Measurements from ENCODE around the gene TSEN2.
A peak's percentile ranks its signal among the peaks of the same experiment; 100 is the strongest.
"Not testable (repeated sequence)": the region's sequence is repeated elsewhere in the genome, so short reads cannot be mapped to it uniquely, and the experiment has no call there.

Gene TSEN2

DNA sequence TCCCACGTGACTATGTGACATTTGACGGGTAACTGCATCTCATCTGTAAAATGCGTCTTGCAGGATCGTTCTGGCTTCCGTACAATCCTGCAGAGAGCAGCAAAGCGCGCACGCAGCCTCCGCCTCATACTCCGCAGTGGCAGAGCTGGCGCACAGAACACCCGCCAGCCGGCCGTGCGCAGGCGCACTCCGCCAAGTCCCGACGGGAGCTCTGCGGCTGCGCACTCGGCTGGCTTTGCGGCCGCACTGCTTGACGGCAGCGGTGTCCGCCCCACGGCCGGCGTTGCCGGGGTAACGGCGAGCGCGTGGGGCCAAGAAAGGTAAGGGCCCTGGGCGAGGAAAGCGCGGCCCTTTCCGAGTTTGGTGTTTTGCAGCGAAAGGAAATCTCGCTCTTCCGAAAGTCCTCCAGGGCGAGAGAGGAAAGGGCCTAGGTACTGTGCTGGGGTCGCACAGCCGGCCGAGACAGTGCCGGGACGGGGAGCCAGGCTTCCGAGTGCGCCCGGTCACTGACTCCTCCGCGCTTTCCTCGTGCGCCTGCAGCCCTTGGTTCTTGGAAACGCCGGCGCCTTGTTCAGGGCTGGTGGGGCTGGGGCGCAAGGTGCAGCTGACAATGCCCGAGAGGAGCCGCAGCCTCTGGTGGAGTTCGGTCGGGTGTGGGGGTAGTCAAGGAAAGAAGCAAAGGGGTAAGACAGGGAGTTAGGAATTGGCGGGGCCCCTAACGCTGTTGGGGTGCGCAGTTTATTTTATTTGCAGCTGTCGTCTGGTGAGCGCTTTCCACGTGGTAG is at the start of gene TSEN2:
TSS of gene TSEN2 (plus strand) at position 283 of the 785 bp plus-strand sequence. CDS start 5,321 bp downstream, outside the sequence.
- DNase-seq: peak; percentile 78

DNA sequence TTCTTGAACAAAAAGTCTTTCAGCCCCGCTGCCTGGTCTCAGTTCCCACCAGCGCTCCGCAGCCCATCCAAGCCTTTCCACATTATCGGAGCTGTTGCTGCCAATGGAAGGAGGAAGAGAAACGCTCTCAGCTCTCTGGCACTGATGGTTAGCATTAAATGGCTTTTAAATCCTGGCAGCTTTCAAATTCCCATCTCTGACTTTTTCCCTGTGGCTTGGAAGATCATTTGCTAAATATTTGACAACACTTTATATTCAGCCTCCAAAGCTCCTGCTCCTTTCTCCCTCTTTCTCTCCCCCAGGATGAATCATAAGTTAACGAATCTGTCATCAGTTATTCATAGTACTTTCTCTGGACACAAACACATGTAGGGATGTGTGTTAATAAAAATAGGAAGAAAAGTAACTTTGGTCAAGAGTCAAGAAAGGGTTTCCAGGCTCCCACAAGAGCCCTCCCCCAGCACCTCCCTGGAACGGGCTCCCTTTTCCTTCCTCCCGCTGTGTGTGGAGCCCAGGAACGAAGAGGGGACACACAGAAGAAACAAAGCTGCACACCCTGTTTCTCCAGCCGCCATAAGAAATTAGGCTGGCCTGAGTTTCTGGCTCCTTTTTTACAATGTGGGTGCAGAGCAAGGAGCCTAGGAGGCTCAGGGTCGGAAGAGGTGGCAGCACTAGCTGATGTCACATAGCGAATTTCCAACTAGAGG is 47.6 kb upstream of the TSEN2 start:
- DNase-seq: no peak

DNA sequence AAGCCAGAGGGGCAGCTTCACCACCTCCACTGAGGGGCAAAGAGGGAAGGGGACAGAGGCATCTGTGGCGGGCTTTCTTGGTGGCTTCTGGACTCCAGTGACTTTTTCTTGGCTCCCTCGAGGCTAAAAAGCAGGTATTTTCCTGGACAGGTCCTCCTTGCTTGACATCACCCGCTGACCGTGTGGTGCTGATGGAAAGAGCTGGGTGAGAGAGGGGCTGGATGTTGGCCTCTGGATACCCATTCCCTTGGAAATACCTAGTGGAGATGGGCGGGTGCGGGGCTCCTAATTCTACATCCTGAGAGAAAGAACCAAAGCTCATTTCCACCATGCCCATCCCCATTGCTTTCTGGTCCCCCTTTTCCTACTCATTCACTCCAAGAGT is 47.1 kb upstream of the TSEN2 start:
- DNase-seq: no peak

DNA sequence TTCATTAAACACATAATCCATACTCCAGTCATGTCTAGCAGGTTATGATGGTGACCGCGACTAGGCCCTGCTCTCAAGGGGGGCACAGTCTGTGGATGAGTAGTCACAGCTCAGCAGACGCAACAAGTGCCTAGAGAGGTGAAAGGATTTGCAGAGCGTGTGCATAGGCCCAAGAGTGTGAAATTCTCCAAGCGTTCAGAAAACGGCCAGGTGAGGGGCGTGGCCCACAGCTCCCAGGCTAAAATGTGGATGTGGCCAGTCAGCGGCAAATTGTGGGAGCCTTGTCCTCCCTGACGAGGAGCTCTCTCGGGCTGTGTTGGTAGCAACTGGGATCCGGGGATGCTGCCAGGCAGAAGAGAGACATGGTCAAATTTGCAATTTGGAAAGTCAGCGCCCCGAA is 46.4 kb upstream of the TSEN2 start:
- DNase-seq: no peak

DNA sequence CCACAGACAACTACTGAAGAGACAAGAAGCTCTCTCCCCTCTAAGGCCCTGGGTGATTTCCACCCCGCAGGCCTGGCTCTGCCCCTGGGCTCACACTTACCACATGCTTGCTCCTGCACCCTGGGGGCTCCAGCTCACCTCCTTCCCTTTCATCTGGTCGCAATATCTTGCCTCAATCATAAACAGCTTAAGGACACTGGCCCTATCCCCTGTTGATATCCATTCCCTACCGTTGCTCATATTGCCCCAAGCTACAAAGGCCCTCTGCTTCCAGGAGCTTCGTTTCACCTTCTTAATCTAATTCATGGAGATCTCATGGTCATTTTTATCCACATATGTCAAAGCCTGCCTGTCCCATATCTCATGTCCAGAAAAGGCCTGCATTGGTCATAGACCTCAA is 46.0 kb upstream of the TSEN2 start:
- DNase-seq: no peak

DNA sequence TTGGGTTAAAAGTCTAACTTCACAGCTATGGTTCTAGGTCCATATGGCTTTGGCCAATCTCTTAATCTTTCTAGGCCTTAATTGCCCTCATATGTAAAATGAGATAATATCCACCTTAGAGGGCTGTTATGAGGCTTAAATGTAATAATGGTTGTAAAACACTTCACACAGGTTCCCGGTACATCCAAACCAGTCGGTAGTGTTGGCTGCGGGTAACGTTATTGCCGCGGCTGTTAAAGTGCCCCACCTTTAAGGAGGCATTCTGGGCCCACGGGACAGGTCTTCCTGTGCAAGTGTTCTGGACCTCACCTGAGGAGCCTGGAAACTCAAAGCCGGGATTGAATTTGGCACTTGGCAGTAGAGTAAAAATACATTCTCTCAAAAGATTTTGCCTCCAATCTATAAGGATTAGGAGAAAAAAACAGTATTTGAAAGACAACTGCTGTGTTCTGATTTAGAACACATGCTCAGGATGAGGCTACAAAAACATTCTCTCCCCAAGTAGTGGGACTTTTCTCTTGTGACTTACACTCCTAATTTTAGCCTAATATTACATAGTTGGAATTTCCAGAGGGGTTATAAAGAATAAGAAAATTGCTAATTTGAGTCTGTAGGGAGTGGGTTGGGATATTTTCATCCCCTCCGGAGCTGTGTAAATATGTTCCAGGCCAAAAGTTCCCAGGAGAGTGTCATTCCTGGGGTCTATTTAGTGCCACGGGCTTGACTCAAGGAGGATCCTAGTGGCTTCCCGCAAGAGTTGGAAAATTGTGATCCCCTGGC is 44.9 kb upstream of the TSEN2 start:
- no peak for DNase-seq

DNA sequence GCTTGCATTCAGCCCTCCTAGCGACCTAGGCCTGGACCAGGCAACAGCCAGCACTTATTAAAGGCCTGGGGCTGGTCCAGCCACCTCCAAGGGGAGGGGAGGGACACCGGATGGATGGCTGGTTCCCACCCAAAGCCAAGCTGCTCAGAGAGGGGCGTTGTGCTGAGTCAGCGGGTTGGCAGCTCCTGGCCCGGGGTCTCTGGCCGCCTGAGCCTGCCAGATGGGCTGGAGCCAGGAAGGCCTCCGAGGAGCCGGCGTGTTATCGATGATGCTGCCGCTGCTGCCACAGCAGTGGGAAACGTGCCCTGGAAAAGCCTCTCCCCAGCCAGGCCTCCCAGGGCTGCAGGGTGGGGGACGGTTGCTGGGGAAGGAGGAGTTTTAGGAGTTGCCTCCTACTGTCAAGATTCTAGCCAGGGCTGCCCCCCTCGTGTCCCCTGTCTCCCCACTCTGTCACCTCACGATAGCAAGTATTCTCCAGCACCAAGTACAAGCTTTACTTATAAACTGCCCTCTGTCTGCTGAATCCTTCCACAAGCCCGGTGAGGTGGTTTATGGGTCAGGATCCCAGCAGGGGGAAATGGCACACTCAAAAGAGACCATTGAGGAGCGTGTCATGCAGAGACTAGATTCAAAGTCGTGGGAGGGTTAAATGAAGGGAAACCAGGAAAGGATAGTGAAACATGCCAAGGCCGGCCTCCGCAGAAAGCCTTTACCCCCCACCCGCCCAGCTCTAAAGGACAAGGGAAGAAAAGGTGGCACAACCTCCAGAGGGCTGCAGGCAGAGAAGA is 43.2 kb upstream of the TSEN2 start:
- no peak for DNase-seq

DNA sequence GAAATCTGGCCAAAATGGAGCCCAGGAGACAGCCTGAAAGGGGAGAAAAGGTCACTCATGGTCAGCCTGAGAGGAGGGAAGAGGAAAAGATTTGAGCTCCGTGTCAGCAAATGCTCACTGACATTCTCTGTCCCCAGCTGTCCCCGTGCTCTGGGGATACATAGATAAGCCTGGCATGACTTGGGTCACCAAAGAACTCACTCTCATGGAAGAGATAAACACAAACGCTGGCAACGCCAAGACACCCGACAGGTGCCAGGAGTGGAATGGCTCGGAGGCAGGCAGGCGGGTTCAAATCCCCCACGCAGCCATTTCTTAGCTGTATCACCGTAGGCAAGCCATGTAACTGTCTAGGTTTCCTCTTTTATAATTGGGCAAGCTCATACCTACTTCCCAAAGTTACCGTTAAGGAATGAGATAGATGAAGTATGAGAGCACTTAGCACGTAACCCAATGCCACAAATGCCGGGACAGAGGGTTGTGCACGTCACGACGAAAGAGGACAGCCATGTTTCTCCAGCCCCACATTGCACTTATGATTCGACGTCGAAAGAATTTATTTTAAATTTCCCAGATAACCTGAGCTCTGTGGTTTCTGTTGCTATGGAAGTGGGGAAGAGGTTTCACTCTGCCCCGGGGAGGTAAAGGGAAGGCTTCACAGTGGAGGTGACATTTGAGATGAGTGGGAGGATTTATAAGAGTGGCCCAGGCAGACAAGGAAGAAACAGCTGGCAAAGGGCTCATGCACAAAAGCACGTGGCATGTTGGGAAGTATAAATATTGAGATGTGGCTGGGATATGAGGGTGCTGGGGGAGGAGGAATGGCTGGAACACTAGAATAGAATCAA is 41.4 kb upstream of the TSEN2 start:
- DNase-seq: no peak

DNA sequence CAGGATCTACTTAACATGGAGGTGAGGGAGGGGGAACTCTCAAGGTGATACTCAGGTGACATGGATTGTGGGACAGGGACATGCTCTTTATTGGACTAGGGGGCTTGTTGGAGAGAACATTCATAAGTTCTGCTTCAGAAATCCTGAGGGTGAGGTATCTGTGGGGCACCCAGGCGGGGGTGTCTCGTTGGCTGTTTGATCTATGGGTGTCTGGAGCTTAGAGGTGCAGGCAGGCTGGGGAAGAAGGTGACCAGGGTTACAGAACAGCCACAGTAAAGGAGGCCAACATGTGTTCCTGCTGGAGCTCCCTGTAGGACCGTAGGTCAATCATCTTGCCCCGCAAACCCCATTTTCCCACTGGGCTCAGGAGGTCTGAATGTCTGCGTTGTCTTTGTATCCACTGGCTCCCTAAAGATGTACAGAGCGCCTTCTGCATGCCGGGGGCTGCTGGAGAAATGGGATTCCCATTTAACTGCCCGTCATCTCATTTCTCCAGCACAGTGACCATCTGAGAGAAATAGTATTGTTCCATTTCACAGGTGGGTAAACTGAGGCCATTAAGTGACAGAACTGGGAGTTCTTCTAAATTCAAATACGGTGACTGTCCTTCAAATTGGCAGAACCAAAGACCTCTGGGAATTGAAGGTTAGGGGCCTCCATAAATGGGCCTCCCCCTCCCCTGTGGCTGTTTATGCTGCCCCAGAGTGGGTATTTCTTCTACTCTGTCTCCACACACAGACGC is 40.3 kb upstream of the TSEN2 start:
- no peak for DNase-seq

DNA sequence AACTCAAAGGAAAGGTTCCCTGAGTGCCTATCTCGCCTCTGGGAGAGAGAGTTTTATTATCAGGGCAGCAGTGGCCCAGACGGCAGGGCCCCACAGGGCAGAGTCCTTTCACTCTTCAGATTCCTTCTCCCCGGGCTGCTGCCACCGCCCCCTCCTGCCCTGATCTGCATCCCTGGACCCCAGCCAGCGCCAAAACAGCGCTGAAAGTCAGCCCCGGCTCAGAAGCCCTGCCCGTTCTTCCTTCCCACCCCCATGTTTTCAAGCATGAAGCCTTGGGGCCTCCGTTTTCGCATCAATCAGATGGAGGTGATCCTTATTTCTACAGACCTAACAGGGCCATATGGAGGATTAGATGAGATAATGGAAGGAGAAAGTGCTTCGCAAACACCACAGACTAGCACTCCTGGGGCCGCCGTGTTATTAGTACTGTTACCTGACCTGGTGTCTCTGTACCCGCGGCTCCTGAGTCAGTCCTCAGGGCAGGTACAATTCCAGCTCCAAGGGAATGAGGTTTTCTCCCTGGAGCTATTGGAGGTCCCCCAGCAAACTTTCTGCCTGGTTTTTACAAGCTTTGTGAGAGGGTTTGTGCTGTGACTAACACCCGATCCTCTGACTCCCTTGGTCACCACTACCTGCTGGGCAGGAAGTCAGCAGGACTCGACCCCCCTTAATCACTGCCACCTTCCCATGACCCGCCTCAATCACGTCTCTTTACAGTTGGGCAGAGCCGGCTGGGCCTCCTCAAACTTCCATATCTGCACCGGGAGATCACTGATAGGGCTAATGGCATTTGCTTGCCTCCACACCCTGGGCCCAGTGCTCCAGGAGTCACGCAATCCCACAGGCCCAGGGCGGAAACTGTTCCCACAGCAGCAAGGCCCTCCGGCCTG is 39.5 kb upstream of the TSEN2 start:
- no peak for DNase-seq

DNA sequence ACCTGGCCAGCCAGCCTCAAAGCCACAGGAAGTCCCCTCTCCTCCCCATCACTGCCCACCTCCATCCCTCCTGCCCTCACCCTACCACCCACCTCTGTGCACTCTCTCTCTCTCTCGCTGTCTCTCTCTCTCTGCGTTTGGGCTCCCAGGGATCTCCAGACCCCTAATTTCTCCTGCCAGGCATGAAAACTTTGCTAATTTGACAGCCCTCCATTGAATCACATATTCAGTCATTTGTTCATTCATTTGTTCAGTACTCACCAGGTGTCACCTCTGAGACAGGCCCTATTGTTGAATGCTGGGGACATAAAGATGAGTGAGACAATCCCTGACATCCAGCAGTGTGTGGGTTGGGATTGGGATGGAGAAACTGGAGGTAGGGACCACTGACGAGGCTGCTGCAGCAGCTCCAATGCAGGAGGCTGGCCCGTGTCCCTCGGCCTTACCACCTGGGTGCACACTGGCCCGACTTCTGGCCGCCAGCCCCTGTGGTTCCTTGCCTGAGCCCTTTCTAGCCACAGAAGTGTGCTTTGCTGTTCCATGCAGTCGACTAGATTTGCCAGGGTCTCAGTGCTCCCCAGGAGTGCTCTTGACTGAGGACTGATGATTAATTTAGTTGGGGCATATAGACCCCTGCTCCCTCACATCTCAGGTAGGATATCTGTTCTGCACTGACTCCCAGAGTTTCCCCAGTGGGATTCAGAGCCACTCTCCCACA is 38.6 kb upstream of the TSEN2 start:
- DNase-seq: no peak

DNA sequence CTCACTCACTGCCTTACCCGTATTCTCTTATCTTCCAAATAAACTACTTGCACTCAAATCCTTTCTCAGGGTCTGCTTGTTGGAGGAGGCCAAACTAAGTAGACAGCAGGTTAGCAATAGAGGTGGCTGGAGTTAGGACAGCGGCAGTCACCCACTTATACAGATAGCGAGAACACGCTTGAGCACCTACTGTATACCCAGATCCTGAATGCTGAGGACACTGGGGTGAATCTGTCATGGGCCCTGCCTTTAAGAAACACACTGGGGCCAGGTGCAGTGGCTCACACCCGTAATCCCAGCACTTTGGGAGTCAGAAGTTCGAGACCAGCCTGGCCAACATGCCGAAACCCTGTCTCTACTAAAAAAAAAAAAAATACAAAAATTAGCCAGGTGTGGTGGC is 38.0 kb upstream of the TSEN2 start:
- DNase-seq: no peak

DNA sequence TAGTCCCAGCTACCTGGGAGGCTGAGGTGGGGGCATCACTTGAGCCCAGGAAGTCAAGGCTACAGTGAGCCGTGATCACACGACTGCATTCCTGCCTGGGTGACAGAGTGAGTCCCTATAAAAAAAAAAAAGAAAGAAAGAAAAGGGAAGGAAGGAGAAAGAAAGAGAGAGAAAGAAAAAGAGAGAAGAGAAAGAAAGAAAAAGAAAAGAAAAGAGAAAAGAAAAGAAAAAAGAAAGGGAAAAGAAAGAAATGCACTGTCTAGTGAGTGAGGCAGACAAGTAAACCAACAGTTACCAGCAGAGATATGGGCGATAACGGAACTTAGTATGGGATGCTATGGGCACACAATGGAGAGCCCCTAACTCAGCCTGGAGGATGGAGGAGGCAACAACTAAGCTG is 37.2 kb upstream of the TSEN2 start:
- no peak for DNase-seq

DNA sequence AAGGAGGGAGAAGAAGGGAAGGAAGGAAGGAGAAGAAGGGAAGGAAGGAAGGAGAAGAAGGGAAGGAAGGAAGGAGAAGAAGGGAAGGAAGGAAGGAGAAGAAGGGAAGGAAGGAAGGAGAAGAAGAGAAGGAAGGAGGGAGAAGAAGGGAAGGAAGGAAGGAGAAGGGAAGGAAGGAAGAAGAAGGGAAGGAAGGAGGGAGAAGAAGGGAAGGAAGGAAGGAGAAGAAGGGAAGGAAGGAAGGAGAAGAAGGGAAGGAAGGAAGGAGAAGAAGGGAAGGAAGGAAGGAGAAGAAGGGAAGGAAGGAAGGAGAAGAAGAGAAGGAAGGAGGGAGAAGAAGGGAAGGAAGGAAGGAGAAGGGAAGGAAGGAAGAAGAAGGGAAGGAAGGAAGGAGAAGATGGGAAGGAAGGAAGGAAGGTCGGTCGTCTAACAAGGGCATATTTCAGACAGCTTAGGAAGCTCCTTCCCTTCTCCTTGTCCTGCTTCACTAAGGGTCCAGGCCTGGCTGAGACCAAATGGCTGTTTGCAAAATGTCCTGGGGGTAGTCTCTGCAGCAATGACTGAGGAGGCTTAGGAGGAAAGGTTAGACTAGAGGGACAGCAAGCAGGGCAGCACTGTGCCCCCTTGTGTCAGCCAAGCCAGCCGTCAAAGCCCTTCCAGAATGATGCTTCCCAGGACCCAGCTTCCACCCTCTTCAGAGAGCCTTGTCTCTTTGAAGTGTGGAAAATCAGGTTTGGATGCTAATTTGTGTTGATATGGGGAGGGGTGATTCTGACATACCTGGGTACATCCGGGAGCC is 35.7 kb upstream of the TSEN2 start:
- DNase-seq: not testable (repeated sequence)

DNA sequence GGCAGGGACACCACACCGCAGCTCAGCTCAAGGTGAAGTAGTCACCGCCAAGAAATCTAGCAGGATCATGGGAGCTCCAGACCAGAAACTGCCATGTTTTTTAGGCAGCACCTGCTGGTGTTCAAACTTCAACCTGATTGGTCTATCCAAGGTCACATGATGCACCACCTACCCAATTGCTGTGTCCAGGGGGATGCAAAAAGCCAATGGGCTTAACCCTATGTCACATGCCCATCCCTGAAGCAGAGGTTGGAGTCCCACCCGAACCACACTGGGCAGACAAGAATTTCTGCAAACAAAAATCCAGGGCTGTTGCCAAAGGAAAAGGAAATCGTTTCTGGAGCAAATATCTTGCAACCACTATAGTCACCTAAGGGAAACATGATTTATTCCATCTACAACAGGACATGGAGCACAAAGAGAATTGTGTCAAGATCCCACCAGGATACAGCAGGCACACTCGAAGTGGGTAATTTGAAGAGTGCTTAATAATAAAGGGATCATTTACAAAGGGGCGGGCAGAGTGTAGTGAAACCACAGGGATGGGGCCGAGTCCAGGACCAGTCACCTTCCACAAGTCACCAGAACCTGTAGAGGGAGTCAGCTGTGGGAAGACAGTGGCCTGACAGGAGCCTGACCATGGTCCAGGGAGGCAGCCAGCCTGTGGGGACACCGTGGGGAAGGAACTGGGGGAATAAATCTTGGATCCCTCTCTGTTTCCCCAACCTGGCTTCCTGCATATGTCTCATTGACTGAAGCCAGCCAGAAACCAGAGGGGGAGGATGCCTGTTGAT is 34.2 kb upstream of the TSEN2 start:
- no peak for DNase-seq

DNA sequence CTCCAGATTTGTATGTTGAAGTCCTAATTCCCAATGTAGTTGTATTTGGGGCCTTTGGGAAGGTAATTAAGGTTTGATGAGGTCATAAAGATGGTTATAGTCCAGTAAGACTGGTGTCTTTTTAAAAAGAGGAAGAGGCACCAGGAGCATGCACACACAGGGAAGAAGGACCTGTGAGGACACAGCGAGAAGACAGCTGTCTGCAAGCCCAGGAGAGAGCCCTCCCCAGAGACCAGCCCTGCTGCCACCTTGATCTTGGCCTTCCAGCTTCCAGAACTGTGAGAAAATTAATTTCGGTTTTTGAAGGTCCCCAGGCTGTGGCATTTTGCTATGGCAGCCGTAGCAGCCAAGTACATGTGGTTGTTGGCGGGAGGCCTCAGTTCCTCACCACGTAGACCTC is 32.8 kb upstream of the TSEN2 start:
- no peak for DNase-seq

DNA sequence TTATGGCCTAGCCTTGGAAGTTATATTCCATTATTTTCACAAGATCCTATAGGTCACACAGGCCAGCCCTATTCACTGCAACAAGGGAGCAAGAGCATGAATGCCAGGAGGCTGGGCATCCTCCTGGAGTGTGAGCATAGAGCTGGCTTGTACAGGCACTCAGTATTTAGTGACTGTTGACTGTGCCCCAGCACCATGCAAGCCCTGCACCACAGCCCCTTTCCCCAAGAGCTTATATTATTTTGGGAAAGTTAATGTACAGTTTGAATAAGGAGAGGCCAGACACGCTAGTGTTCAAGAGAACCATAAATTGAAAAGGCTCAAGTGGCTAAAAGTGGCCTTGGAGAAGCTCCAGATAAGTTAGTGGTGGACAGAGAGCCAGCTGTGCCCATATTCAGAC is 32.3 kb upstream of the TSEN2 start:
- no peak for DNase-seq

All from NCI-H510A (cell line).